PC-3 (cell line): ENCODE measurements around the gene SFRP5.

Experiments
- CTCF ChIP-seq: fragments of 300-600 bp; sonication (generic); conservative IDR thresholded peaks from 2 replicates; pipeline ENCODE4 v1.5.1; 2017; ENCODE audit warnings: antibody characterized with exemption, low read depth, mild to moderate bottlenecking, low read length
- EZH2 ChIP-seq: fragments of 300-600 bp; sonication (generic); IDR thresholded peaks from one replicate; pipeline ENCODE4 v1.6.1; 2017; ENCODE audit warnings: antibody characterized with exemption, mild to moderate bottlenecking, low read length; ENCODE audit not compliant: unreplicated experiment

GRCh38 chr10:97723001-97723400 is 48.8 kb downstream of the SFRP5 start:
- TF ChIP-seq EZH2 (no peak), CTCF (no peak)
